Iris pigment epithelial cell (primary cell): ENCODE data around the gene MT3.
"Not testable (repeated sequence)": the region's sequence is repeated elsewhere in the genome, so short reads cannot be mapped to it uniquely, and the experiment has no call there.

Experiments used
- DNase-seq: peaks from one replicate; pipeline ENCODE4 v3.0.0-alpha.2; 2011; ENCODE audit warnings: low read depth

The MT3 gene

DNA sequence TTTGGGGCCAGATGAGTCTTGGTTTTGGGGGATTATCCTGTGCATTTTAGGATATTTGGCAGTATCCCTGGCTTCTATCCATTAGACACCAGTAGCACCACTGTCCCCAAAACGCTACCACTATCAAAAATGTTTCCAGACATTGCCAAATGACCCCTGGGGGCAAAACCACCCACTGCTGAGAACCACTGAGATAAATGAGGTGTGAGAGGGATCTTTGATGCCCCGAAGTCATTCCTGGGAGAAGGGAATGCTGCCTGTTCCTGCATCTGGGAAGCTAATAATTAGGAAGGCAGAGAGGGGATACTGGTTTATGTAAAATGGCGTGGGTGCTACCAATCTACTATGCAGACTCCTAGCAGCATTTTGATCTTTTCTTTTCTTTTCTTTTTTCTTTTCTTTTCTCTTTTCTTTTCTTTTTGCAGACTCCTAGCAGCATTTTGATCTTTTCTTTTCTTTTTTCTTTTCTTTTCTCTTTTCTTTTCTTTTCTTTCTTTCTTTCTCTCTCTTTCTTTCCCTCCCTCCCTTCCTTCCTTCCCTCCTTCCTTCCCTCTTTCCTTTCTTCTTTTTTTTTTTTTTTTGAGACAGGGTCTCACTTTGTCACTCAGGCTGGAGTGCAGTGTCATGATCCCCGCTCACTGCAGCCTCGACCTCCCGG lies 8.8 kb upstream of the MT3 start:
- DNase-seq, result no peak

DNA sequence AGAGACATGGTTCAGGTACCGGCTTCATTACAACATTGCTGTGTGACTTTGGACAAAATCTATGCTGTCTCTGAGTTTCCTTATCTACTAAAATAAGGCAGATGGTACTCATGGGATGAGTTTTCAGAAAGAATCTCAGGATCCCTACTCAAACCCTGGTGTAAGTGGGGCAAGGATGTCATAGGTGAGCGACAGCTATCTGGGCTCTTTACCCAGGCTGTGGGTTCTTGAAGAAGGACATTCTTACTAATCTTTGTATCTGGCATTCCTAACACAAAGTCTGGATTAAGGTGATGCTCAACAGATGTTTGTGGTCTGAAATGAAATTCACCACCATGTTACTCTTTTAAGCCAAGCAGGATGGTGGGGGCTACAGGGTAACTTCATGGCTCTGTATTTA lies 6.4 kb upstream of the MT3 start:
- not testable (repeated sequence) for DNase-seq

GRCh38 chr16:56583351-56584168 lies 5.8 kb upstream of the MT3 start:
- no peak for DNase-seq

DNA sequence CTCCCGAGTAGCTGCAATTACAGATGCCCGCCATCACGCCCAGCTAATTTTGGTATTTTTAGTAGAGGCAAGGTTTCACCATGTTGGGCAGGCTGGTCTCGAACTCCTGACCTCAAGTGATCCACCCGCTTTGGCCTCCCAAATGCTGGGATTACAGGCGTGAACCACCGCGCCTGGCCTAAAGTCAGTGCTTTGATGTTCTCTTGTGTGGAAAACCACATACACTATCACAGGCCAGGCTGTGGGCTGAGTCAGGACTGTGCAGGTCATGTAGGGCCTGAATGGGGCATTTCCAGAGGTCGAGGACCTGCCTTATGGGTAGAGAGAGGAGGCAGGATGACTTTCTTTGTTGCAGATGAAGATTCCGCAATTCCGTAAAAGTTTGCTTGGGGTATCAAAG lies 5.1 kb upstream of the MT3 start:
- no peak for DNase-seq

- DNase-seq, result no peak
These were observed 567 bp upstream of the MT3 start for GRCh38 chr16:56588781-56589140.

DNA sequence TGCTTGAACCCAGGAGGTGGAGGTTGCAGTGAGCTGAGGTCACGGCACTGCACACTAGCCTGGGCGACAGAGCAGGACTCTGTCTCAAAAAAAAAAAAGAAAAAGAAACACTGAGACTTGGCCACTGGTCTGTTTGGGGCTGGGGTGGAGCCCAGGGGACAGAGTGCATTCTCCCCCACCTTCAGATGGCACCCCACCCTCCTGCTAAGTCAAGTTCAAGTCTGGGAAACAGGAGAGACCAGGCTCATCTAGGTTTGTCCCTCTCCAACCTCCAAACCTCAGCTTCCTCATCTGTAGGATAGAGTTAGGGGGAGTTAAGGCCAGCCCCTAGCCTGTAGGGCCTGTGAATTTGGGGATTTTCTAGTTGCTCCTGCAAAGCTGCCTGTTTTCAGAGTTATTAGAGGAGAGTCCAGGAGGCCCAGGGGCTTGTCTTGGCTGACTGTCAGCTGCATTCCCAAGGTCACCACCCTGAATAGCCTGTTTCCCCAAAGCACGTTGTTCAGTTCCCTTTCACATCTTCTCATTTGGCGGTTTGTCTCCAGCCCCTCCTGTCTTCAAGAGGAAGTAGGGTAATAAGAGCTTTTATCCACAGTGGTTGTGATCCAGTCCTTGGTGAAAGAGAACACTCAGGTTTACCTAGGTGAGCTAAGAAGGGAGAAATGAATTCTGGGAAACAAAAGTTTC lies 2.2 kb downstream of the MT3 start:
- DNase-seq, result no peak

DNA sequence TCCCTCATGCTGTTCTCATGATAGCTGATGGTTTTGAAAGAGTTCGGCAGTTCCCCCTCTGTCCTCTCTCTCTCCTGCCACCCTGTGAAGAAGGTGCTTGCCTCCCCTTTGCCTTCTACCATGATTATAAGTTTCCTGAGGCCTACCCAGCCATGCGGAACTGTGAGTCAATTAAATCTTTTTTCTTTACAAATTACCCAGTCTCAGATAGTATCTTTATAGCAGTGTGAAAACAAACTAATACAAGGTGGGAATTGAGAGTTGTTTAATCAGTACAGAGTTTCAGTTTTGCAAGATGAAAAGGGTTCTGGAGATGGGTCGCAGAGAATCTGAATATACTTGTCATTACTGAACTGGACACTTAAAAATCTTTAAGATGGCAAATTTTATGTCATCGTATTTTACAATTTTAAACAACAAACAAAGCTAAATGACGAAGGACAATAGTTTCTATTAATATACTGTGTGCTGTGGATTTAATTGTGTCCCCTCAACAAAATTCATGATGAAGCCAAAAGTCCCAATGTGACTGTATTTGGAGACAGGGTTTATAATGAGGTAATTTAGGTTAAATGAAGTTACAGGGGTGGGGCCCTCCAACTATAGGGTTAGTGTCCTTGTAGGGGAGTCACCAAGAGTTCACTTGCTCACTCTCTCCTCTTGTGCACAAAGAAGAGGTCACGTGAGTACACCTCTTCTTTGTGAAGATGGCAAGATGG lies 4.4 kb downstream of the MT3 start:
- DNase-seq, result no peak

GRCh38 chr16:56594292-56594619 lies 4.9 kb downstream of the MT3 start:
- no peak for DNase-seq

GRCh38 chr16:56600398-56600999 lies 11.2 kb downstream of the MT3 start:
- DNase-seq, result peak; percentile 65

- DNase-seq, result no peak
These were observed 12.0 kb downstream of the MT3 start for GRCh38 chr16:56601325-56601724.

DNA sequence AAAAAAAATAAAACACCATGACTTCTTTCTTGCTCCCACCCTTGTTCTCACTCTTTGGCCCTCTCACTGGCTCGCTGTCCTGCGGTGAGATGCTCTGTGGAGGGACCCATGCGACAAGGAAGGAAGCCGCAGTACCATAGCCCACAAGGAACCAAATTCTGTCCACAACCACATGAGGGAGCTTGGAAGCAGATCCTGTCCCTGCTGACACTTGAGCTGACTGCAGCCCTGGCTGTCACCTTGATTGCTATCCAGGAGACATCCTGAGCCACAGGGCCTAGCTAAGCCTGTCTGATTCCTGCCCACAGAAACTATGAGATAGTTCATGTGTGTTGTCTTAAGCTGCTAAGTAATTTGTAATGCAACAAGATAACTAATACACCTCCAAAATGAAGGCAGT lies 14.3 kb downstream of the MT3 start:
- peak; percentile 32 for DNase-seq

DNA sequence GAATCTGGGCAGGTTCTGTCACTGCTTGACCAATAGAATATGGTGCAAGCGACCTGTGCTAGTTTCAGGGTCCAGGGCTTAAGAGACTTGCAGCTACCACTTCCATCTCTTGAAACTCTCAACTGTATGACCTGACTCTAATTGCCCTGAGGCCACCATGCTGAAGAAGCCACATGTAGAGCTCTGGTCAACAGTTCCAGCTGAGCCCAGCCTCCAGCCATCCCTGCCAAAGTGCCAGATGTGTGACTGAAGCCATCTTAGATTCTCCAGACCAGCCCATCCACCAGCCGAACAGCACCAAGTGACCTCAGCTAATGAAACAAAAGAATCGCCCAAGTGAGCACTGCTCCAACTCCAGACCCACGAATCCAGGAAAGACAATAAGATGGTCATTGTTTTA lies 15.6 kb downstream of the MT3 start:
- DNase-seq, result no peak

DNA sequence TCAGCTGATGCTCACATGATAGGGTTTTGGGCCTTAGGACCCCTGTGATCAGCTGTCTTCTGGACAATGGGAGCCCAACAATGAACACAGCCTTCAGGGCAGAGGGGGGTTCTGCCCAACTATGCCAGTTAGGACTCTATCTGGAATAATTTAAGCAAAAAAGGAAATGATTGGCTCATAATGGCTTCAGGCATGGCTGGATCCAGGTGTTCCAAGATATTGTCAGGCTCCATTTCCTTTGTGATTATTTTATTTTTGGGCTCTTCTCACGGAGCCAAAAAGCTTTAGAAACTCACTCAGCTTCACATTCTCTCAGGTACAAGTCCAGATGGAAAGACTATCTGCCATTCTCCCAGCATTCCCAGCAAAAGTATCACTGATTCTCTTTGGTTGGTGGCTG lies 16.1 kb downstream of the MT3 start:
- DNase-seq, result no peak

DNA sequence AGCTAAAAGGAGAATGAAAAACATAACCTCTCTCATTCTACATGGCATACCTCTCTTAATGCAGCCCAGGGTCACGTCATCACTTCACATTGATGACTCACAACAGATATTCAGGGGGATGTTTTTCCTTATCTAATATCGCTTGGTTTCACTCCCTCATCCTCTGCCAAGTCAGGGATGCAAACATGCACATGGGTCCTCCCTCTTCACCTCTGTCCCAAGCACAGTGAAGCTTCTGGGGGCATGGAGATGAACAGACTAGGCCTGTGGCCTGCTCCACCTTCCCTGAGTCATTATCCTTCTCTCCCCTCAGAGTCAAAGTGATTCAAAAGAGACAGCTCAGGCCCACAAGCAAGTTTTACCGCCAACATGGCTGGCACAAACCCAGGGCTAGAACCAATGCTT lies 16.7 kb downstream of the MT3 start:
- DNase-seq, result peak; percentile 83

DNA sequence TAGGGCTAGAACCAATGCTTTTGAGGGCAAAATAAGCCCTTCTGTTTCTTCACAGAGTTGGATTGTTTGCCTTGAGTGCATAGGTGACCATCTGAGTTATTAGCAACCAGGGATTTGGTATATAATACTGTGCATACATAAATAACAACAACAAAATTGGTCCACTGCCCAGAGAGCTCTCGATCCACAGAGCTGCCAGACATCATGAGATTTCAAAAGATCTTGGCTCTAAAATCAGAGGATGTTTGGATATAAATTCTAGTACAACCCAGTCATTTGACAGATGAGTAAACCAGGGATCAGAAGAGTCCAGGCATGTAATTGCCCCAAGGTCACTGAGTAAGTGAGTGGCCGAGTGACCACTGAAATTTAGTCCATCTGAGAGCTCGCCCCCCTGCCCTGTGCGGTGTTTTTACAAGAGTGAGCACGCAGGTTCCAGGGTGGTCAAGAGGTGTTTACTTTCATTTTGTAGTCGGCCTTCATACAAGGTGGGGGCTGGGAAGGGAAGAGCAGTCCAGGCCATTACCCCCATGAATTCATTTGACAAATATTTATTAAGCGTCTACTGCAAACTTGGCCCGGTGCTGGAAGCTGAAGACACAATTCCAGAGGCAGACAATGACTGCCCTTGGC lies 17.3 kb downstream of the MT3 start:
- DNase-seq, result peak; percentile 94

GRCh38 chr16:56607109-56607618 lies 17.8 kb downstream of the MT3 start:
- DNase-seq, result peak; percentile 98

DNA sequence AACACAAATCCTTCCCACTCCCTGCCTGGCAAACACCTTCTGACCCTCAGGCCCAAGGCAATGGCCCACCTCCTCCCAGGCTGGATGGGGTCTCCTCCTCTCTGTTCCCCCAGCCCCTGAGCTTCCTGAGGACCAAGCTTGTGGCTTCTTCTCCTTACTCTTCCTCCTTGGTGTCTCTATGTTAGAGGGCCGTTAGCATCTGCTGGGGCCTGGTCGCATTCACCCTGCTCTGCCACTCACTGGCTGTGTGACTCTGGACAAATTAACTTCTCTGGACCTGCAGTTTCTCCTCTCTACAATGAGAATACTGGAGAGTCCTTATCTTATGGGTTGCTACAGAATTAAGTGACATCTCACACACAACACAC lies 18.3 kb downstream of the MT3 start:
- no peak for DNase-seq

GRCh38 chr16:56608043-56608875 lies 18.9 kb downstream of the MT3 start, which contains the start of gene MT2A:
Gene MT2A, plus strand, starts transcription at chr16:56608584. Its CDS starts 72 bp downstream, at chr16:56608656.
- peak; percentile 99 for DNase-seq

GRCh38 chr16:56608876-56609462 lies 19.6 kb downstream of the MT3 start:
- DNase-seq, result no peak

DNA sequence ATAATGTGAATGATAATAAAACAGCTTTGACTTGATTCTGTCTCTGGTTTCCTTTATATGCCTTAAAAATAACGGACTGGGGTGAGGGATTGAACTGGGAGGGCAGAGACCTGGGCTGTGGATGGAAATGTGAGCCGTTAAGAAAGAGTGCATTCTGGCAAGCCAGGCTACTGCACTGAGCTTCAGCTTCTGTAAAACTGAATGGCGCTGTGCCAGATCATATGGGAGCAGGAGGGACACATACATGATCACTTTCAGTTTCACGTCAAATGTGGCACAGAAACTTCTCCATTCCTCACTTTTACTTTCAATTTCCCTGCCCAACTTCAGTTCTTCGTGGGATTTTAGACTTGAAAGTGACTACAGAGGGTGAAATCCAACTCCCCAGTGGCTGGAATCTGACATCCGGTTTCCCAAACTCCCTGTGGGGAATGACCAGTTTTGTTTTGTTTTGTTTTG lies 20.2 kb downstream of the MT3 start:
- DNase-seq, result peak; percentile 93
